Urothelium cell line (cell line): ENCODE measurements around the gene NANOS3.

Source experiments
- DNase-seq: peaks from one replicate; pipeline ENCODE4 v3.0.0; 2011; ENCODE audit warnings: low spot score, mixed read lengths
- FAIRE-seq: peaks from 2 replicates; lab custom pipeline; 2011; peaks lifted over from hg19 to GRCh38; lab: Jason Lieb, UNC

The NANOS3 gene

GRCh38 chr19:13876834-13877233, at the start of gene NANOS3:
Gene NANOS3 (plus strand): TSS chr19:13877134. CDS start chr19:13877249, 115 bp downstream.
- FAIRE-seq (no peak), DNase-seq (no peak)

GRCh38 chr19:13827656-13828055, 49.3 kb upstream of the NANOS3 start:
- FAIRE-seq (no peak), DNase-seq (no peak)

DNA sequence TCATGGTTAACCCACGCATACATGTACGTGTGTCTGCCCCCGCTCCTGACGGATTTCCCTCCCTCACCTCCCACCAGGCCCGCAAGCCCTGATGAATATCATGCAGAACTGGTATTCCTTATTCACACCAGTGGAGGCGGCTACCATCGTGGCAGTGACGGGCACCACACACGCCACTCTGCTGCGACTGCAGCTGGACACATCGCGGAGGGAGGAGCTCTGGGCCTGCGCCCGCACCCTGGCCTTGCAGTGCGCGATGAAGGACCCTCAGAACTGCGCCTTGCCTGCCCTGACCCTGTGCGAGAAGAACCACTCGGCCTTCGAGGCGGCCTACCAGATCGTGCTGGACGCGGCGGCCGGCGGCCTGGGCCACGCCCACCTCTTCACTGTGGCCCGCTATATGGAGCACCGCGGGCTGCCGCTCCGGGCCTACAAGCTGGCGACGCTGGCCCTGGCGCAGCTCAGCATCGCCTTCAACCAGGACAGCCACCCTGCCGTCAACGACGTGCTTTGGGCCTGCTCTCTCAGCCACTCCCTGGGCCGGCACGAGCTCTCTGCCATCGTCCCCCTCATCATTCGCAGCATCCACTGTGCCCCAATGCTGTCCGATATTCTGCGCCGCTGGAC, 46.7 kb upstream of the NANOS3 start:
- DNase-seq (no peak), FAIRE-seq (no peak)

DNA sequence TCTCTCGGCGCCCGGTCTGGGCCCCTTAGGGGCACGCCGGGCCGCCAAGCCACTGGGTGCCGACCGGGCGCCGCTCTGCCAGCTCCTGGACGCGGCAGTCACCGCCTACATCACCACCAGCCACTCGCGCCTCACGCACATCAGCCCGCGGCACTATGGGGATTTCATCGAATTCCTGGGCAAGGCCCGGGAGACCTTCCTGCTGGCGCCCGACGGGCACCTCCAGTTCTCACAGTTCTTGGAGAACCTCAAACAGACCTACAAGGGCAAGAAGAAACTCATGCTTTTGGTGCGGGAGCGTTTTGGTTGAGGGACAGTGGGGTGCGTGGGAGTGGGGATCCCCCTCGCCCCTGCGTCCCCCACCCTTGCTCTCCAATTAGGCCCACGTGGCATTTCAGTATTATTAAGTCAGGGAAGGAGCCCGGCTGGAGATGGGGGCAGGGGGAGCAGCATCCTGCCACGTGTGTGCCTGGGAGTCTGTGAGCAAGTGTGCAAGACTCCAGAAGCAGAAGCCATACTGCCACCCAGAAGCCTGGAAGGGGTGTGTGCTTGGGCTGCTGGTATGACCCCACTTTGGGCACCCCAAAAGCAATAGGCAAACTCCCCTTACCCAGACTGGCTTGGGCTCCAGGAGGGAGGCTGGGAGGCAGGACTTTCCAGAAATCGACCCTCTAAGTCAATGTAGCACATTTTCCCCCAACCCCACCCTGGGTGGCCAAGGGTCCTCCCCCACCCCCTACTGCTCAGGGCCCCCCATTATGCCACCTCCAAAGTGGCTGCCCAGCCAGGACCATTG, 46.0 kb upstream of the NANOS3 start:
- DNase-seq (no peak), FAIRE-seq (no peak)

DNA sequence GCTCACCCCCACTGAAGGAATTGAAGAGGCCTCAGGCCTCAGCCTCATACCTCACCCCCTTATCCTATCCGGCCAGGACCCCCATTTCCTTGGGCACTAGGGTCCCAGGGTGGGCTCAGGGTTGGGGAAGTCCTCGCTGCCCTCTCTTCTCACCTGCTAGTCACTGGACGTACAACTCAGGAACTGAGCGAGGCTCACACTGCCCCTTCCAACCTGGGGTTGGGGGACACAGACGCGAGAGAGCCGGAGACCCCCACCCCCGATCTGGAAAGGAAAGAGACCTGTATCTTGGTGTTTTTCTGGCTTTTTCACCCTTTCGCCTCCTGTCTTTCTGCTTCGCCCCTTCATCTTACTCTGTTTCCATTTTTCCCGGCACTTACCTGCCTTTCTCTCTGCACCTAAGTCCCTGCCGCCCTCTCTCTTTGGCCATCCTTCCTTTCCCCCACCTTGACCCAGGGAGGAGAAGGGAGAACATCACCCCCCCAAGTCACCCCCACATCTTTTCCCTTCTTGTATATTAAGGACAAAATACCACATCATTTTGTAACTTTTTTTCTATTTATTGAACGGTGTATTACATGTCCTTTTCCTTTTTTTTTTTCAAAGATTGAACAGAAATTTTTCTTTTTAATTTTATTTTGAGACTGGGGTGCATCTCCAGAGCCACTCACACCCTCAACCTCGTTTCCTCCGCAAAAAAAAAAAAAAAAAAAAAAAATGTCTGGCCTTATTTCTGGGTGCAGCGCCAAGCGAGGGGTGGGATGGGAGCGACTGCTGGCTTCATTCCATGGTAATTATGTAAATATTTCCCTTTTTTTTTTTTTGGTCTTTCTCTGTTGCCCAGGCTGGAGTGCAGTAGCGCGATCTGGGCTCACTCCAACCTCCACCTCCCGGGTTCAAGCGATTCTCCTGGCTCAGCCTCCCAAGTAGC, 45.1 kb upstream of the NANOS3 start:
- DNase-seq: no peak
- FAIRE-seq: no peak

- peak; percentile 81 for DNase-seq
- FAIRE-seq: no peak
Measured at GRCh38 chr19:13833330-13834243, 43.3 kb upstream of the NANOS3 start.

DNA sequence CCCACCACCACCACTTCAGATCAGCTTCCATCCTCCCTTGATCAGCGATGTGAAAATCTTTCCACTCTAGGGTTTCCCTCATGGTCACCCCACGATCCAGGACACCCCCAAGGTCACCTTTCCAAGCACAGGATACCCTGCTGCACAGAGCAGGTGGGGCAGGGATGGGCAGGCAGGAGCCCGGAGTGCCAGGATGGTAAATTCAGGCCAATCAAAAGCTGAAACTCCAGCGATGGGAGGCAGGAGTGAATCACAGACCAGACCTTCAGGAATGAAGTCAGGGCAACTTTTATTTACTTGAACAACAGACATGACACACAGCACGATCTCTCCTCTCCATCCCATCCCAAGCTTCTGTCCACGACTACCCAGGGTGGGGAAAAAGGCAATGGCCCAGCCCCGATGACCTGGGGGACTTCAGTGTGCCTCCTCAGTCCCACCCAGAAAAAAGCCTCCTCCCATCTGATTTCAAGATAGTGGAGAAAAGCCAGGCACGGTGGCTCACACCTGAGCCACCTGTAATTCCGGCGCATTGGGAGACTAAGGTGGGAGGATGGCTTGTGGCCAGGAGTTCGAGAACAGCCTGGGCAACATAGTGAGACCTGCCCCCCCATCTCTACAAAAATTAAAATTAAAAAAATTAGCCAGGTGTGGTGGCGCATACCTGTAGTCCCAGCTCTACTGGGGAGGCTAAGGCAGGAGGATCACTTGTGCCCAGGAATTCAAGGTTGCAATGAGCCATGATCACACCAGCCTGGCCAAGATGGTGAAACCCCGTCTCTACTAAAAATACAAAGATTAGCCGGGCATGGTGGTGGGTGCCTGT, 42.5 kb upstream of the NANOS3 start:
- no peak for FAIRE-seq
- DNase-seq: no peak

DNA sequence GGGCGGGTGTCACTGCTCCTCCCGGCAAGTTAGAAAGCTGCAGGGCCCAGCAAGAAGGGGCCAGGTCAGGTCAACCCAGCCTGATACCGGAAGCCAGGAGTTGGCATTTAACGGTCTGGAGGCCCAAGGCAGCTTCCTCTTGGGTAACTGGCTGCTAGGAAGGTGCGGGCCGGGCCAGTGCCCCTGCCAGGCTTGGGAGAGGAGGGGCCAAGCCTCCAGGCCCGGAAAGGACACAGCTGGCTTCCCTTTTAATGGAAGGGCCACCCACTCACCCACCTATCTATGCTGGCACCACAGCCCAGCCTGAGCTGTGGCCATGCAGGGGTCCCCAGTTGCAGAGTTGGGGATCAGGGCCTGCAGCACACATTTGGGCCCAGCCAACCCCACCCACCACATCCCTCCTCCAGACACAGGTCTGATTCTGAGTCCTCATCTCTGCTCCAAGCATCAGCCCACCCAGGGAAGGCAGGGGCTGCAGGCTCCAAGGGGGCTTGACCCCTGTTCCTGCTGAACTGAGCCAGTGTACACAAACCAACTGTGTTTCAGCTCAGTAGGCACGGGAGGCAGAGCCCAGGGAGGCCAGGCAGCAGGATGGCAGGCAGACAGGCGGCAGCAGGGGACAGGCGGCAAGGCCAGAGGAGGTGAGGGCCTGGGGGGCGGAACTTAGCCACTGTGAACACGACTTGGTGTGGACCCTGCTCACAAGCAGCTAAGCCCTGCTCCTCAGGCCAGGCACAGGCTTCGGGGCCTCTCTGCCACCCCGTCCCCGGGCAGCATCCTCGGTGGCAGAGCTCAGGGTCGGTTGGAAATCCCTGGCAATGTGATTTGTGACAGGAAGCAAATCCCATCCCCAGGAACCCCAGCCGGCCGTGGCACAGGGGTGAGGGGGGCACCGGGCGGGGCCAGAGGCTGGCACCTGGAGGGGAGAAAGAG, 40.9 kb upstream of the NANOS3 start:
- FAIRE-seq (no peak), DNase-seq (no peak)

DNA sequence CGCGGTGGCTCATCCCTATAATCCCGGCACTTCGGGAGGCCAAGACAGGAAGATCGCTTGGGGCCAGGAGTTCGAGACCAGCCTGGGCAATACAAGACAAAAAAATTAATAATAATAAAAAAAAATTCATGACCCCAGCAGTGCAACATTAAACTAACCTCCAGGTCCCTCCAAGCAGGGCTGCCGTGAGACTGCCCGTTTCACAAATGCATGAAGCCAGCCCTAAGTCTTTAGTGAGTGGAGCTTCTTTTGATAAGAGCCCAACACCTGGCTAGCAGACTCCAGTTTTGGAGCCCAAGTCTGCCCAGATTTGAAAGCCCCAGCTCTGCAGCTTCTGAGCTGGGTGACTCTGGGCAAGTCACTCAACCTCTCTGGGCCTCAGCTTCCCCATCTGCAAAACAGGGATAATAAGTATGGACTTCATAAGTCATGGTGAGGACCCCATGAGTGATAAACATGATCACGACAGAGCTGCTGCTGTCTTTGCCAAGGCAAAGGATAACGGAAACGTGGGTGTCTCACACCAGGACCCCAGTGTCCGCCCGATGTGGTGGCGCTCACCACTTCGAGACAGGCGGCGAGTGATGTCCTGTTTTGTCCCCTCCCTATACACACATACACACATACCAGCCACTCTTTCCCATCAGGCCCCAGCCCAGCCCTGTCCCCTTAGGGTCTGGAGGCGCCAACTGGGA, 38.4 kb upstream of the NANOS3 start:
- FAIRE-seq (no peak), DNase-seq (no peak)

- FAIRE-seq (no peak), DNase-seq (no peak)
Measured at GRCh38 chr19:13839130-13839937, 37.6 kb upstream of the NANOS3 start.

- FAIRE-seq (no peak), DNase-seq (no peak)
Measured at GRCh38 chr19:13839938-13840304, 37.0 kb upstream of the NANOS3 start.

- DNase-seq (no peak), FAIRE-seq (no peak)
Measured at GRCh38 chr19:13840305-13841085, 36.4 kb upstream of the NANOS3 start.

DNA sequence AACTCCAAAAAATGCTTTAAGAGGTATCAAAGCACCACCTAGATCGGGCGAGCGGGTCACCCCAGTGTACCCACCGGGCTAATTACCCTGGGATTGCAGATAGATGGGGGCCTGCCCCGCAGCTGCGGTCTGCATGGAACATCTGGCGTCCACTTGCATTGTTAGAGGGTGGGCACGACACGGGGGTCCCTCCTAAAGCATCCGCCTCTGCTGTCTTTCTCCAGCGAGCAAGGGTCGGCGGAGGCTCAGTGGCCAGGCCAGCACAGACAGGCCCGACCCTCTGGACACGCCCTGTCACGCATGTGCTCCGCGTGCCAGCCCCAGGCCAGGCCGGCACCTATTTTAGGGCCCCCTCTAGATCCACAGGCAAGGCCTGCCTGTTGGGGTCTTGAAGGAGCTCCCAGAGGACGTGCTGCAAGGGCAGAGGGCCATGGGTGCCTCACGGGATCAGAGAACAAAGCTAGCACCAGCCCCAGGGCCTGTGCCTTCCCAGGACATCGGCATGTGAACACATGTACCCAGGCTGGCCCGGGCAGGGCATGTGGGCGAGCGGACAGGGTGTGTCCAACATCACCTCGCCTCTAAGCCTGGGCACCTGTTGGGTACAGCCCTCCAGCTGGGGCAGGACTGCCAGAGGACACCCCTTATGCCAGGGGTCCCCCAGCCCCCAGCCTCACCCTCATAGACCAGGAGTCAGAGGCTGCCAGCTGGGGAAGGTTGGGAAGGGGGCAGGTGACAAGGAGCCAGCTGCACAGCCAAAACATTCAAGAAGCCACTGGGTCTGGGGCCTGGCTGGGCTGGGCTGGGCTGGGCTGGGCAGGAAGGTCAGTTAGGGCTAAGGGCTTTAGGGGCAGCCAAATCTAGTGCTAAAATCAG, 35.6 kb upstream of the NANOS3 start:
- DNase-seq: no peak

DNA sequence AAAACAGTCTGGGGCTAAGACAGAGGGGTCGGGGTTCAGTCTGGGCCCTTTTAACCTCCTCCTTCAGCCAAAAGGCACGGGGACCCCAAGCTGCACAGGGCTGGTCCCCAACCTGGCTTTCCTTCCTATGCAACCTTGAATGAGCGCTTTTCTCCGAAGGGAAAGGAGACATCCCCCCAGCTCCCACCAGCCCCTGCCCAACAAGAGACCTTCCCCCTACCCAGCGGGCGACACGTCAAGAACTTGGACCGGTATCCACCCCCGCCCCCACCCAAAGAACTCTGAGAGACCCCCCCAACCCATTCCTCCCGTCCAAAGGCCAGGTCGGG, 35.0 kb upstream of the NANOS3 start:
- FAIRE-seq: no peak
- DNase-seq: no peak

More for the DNA sequence above, 35.6 kb upstream of the NANOS3 start:
- no peak for FAIRE-seq

GRCh38 chr19:13842291-13843103, 34.4 kb upstream of the NANOS3 start:
- peak; percentile 76 for DNase-seq
- FAIRE-seq: no peak
